Suprapubic skin (tissue), 4 donors: ENCODE measurements around the gene PKIB.

ENCODE experiments used
- EP300 ChIP-seq: sonication (generic); formaldehyde crosslinking; IDR thresholded peaks from one replicate; pipeline ENCODE4 v1.6.1; 2017; ENCODE audit warnings: antibody characterized with exemption
- POLR2A ChIP-seq, 2 donors: fragments of 450-650 bp; IDR thresholded peaks; one replicate each; pipeline ENCODE4 v1.6.1; 2017; ENCODE audit warnings: antibody characterized with exemption in 2 of 2, mild to moderate bottlenecking in 2 of 2, moderate library complexity in 2 of 2
- POLR2AphosphoS5 ChIP-seq, 3 donors: sonication (generic); formaldehyde crosslinking; IDR thresholded peaks; one replicate each; pipeline ENCODE4 v1.6.1; 2017; ENCODE audit warnings: antibody characterized with exemption in 3 of 3
- TF ChIP-seq, protein P1 (sequence below), 2 donors: fragments of 200-600 bp in 1 of 2; fragments of 450-650 bp in 1 of 2; sonication (generic) in 1 of 2; IDR thresholded peaks; one replicate each; pipeline ENCODE4 v1.5.1; 2016 to 2019; ENCODE audit warnings: antibody characterized with exemption in 2 of 2, mild to moderate bottlenecking in 1 of 2, moderate library complexity in 1 of 2

DNA sequence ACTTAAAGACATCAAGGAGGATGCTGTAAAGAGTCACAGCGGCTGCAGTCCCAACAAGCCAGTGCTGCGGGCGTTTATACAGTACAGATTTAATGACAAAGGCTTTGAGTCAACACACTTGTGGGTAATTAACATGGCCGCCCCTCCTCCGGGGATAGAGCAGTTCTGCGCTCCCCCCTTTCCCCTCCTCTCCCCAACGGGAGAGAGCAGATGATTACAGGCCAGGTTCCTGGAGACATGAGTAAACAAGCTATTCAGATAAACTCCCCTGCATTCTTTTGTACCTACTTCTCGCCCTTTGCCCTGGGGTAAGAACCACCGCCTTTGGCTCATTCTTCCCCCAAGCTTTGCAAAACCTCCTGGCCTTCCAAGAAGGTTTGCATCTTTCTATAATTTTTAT lies 145.7 kb downstream of the PKIB start:
- TF ChIP-seq, protein P1, sequence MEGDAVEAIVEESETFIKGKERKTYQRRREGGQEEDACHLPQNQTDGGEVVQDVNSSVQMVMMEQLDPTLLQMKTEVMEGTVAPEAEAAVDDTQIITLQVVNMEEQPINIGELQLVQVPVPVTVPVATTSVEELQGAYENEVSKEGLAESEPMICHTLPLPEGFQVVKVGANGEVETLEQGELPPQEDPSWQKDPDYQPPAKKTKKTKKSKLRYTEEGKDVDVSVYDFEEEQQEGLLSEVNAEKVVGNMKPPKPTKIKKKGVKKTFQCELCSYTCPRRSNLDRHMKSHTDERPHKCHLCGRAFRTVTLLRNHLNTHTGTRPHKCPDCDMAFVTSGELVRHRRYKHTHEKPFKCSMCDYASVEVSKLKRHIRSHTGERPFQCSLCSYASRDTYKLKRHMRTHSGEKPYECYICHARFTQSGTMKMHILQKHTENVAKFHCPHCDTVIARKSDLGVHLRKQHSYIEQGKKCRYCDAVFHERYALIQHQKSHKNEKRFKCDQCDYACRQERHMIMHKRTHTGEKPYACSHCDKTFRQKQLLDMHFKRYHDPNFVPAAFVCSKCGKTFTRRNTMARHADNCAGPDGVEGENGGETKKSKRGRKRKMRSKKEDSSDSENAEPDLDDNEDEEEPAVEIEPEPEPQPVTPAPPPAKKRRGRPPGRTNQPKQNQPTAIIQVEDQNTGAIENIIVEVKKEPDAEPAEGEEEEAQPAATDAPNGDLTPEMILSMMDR (IDR thresholded peaks at IDR 0.05), result no peak
- TF ChIP-seq POLR2AphosphoS5 (IDR thresholded peaks at IDR 0.05), result no peak
- TF ChIP-seq POLR2A (IDR thresholded peaks at IDR 0.05), result no peak
- no peak for TF ChIP-seq EP300
